Astrocyte (in vitro differentiated cells and primary cell): ENCODE data around the gene SAAL1. TPM values are rescaled to one million over a fixed set of nuclear protein-coding genes. Genes with fewer than 3 reads are reported as not detected.
"Not testable (repeated sequence)": the region's sequence is repeated elsewhere in the genome, so short reads cannot be mapped to it uniquely, and the experiment has no call there.

ENCODE experiments used
- DNase-seq: peaks from one replicate; pipeline ENCODE4 v3.0.0-alpha.2; 2010; ENCODE audit warnings: low read depth
- FAIRE-seq: peaks from 2 replicates; lab custom pipeline; 2011; peaks lifted over from hg19 to GRCh38; lab: Jason Lieb, UNC
- H2AFZ ChIP-seq: 2 replicates; pipeline ENCODE4 v1.6.0; 2012; ENCODE audit warnings: low read depth, low read length, inconsistent platforms
- H3K27ac ChIP-seq: 2 replicates; pipeline ENCODE4 v1.5.1; 2011; ENCODE audit warnings: low read depth, low read length, inconsistent platforms
- H3K27me3 ChIP-seq: 2 replicates; pipeline ENCODE4 v1.6.0; 2011; ENCODE audit warnings: low read length, inconsistent platforms; ENCODE audit not compliant: insufficient read depth
- H3K36me3 ChIP-seq: 2 replicates; pipeline ENCODE4 v1.5.1; 2011; ENCODE audit warnings: low read length, inconsistent platforms; ENCODE audit not compliant: insufficient read depth
- H3K4me1 ChIP-seq: 2 replicates; pipeline ENCODE4 v1.5.1; 2011; ENCODE audit warnings: low read length, inconsistent platforms; ENCODE audit not compliant: insufficient read depth
- H3K4me2 ChIP-seq: 2 replicates; pipeline ENCODE4 v1.6.0; 2012; ENCODE audit warnings: low read length, inconsistent platforms
- H3K4me3 ChIP-seq: 2 replicates; pipeline ENCODE4 v1.5.1; 2011; ENCODE audit warnings: low read depth, mild to moderate bottlenecking, low read length, inconsistent platforms; ENCODE audit not compliant: insufficient read depth
- H3K79me2 ChIP-seq: 2 replicates; pipeline ENCODE4 v1.6.0; 2012; ENCODE audit warnings: mild to moderate bottlenecking, low read length, inconsistent platforms; ENCODE audit not compliant: insufficient read depth
- H3K9ac ChIP-seq: 2 replicates; pipeline ENCODE4 v1.6.0; 2012; ENCODE audit warnings: mild to moderate bottlenecking, low read length, inconsistent platforms
- H3K9me3 ChIP-seq: 2 replicates; pipeline ENCODE4 v1.5.1; 2012; ENCODE audit warnings: low read depth, mild to moderate bottlenecking, low read length, inconsistent platforms; ENCODE audit not compliant: insufficient read depth
- H4K20me1 ChIP-seq: 2 replicates; pipeline ENCODE4 v1.6.0; 2012; ENCODE audit warnings: low read length, inconsistent platforms; ENCODE audit not compliant: insufficient read depth
- H3K27ac Mint-ChIP-seq: one replicate; pipeline ENCODE4 v1.8.0; 2021; ENCODE audit warnings: mild to moderate bottlenecking, mixed read lengths; ENCODE audit not compliant: unreplicated experiment
- H3K27me3 Mint-ChIP-seq: one replicate; pipeline ENCODE4 v1.8.0; 2021; ENCODE audit warnings: low read depth, mixed read lengths; ENCODE audit not compliant: unreplicated experiment
- H3K36me3 Mint-ChIP-seq: one replicate; pipeline ENCODE4 v1.8.0; 2021; ENCODE audit warnings: low read depth, mixed read lengths; ENCODE audit not compliant: unreplicated experiment
- H3K4me1 Mint-ChIP-seq: one replicate; pipeline ENCODE4 v1.8.0; 2021; ENCODE audit warnings: low read depth, mixed read lengths; ENCODE audit not compliant: unreplicated experiment
- H3K4me3 Mint-ChIP-seq: one replicate; pipeline ENCODE4 v1.8.0; 2021; ENCODE audit warnings: mild to moderate bottlenecking, moderate library complexity, mixed read lengths; ENCODE audit not compliant: unreplicated experiment
- H3K9me3 Mint-ChIP-seq: one replicate; pipeline ENCODE4 v1.8.0; 2021; ENCODE audit warnings: mild to moderate bottlenecking, mixed read lengths; ENCODE audit not compliant: unreplicated experiment
- CTCF ChIP-seq: IDR thresholded peaks from 2 replicates; pipeline ENCODE4 v1.5.1; 2011; ENCODE audit warnings: low read depth, mild to moderate bottlenecking, inconsistent platforms, low read length, moderate library complexity; ENCODE audit not compliant: insufficient read depth
- EZH2 ChIP-seq: IDR thresholded peaks from 2 replicates; pipeline ENCODE4 v1.6.1; 2012; ENCODE audit warnings: mild to moderate bottlenecking, low read length, inconsistent platforms; ENCODE audit not compliant: insufficient read depth
- total RNA-seq: library from RNA; stranded (reverse); gene quantifications from 2 replicates; pipeline ENCODE4 v1.2.1, GENCODE V29; 2021

Gene SAAL1
- total RNA-seq, 1 donor from 2014 or later: 13.1 TPM

GRCh38 chr11:18132341-18132740, 26.5 kb upstream of the SAAL1 start, which contains the start of gene MRGPRX3:
Gene MRGPRX3, plus strand, starts transcription at chr11:18132571. Its CDS starts 4,632 bp downstream, at chr11:18137203.
- Histone ChIP-seq H2AFZ (no peak within 1 kb of the TSS), H4K20me1 (no peaks in the 10 kb centered on the region), H3K79me2 (no peaks in the 10 kb centered on the region), H3K4me3 (no peak within 1 kb of the TSS), H3K4me2 (no peak within 1 kb of the TSS), H3K27me3 (no peaks in the 10 kb centered on the region), H3K9me3 (no peaks in the 10 kb centered on the region), H3K4me1 (no peaks in the 10 kb centered on the region), H3K36me3 (no peaks in the 10 kb centered on the region), H3K9ac (no peak within 1 kb of the TSS), H3K27ac (no peak within 1 kb of the TSS)
- FAIRE-seq: no peak
- H3K9me3 Mint-ChIP-seq: peaks cover 4% of the 10 kb centered on the region
- no peak within 1 kb of the TSS for H3K27ac Mint-ChIP-seq
- no peak for TF ChIP-seq CTCF
- no peak for TF ChIP-seq EZH2
- H3K36me3 Mint-ChIP-seq: no peaks in the 10 kb centered on the region
- DNase-seq: no peak
- H3K4me1 Mint-ChIP-seq: no peaks in the 10 kb centered on the region
- peak within 1 kb of the TSS; percentile 47 for H3K4me3 Mint-ChIP-seq
- H3K27me3 Mint-ChIP-seq: peaks cover 26% of the 10 kb centered on the region

- not testable (repeated sequence) for H2AFZ ChIP-seq, H3K9me3 ChIP-seq, H3K4me3 ChIP-seq, H3K9me3 Mint-ChIP-seq, H3K4me2 ChIP-seq, H3K27ac Mint-ChIP-seq, FAIRE-seq, H3K4me3 Mint-ChIP-seq, H3K27me3 ChIP-seq, DNase-seq, H3K36me3 ChIP-seq, H3K4me1 Mint-ChIP-seq, H3K9ac ChIP-seq, H3K27ac ChIP-seq, H3K36me3 Mint-ChIP-seq, H3K79me2 ChIP-seq, H4K20me1 ChIP-seq, H3K4me1 ChIP-seq
- peaks cover 28% of the 10 kb centered on the region for H3K27me3 Mint-ChIP-seq
Measured at GRCh38 chr11:18131115-18131514, 25.2 kb upstream of the SAAL1 start.

GRCh38 chr11:18121331-18121828, 15.5 kb upstream of the SAAL1 start:
- H3K27ac Mint-ChIP-seq, H3K4me1 Mint-ChIP-seq, H3K36me3 Mint-ChIP-seq, H3K27me3 Mint-ChIP-seq, H3K4me3 ChIP-seq, FAIRE-seq, H3K36me3 ChIP-seq, H3K9me3 ChIP-seq, H4K20me1 ChIP-seq, H3K79me2 ChIP-seq, H2AFZ ChIP-seq, H3K4me3 Mint-ChIP-seq, H3K9ac ChIP-seq, H3K27me3 ChIP-seq, H3K27ac ChIP-seq, H3K4me1 ChIP-seq, DNase-seq, H3K9me3 Mint-ChIP-seq, H3K4me2 ChIP-seq: not testable (repeated sequence)
